C4-2B (cell line): Measurements from ENCODE around the gene SEL1L.

Experiments
- CTCF ChIP-seq: fragments of 450-650 bp; conservative IDR thresholded peaks from 2 replicates; pipeline ENCODE4 v1.5.1; 2017; ENCODE audit warnings: mild to moderate bottlenecking
- ZFX ChIP-seq: fragments of 450-650 bp; IDR thresholded peaks from 2 replicates; pipeline ENCODE4 v1.6.1; 2017

DNA sequence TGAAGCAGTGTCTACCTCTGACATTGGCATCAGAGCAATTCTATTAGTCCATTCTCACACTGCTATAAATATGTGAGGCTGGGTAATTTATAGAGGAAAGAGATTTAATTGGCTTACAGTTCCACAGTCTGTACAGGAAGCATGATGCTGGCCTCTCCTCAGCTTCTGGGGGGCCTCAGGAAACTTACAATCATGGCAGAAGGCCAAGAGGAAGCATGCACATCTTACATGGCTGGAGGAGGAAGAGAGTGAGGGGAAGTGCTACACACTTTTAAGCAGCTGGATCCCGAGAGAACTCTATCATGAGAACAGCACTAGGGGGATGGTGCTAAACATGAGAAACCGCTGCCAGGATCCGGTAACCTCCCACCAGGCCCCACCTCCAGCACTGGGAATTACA lies 25.7 kb upstream of the SEL1L start:
- TF ChIP-seq CTCF (no peak), ZFX (no peak)
